Gastroesophageal sphincter (tissue), 4 donors: Measurements from ENCODE around the gene ARSD. TPM values are rescaled to one million over a fixed set of nuclear protein-coding genes. Genes with fewer than 3 reads are reported as not detected.
A peak's percentile ranks its signal among the peaks of the same experiment; 100 is the strongest.
"Not testable (repeated sequence)": the region's sequence is repeated elsewhere in the genome, so short reads cannot be mapped to it uniquely, and the experiment has no call there.

ENCODE experiments used
- ATAC-seq: fragments of 150-250 bp; one replicate; pipeline ENCODE4 v1.9.1; 2016; ENCODE audit warnings: mild to moderate bottlenecking, moderate library complexity
- H3K27ac ChIP-seq, 4 donors: fragments of 200-600 bp; sonication (generic) in 3 of 4; 1 replicate in 3 of 4; 2 replicates in 1 of 4; pipeline ENCODE4 v1.5.1; 2016 to 2019
- H3K27me3 ChIP-seq: fragments of 200-600 bp; sonication (generic); one replicate; pipeline ENCODE4 v1.5.1; 2019
- H3K36me3 ChIP-seq, 2 donors: fragments of 200-600 bp; sonication (generic); one replicate each; pipeline ENCODE4 v1.5.1; 2019; ENCODE audit warnings: control low read depth in 1 of 2
- H3K4me1 ChIP-seq, 3 donors: fragments of 200-600 bp; sonication (generic); 1 replicate in 2 of 3; 2 replicates in 1 of 3; pipeline ENCODE4 v1.5.1; 2016 to 2019; ENCODE audit warnings: control low read depth in 2 of 3
- H3K4me3 ChIP-seq, 2 donors: fragments of 200-600 bp; sonication (generic); one replicate each; pipeline ENCODE4 v1.5.1; 2019; ENCODE audit warnings: mild to moderate bottlenecking in 1 of 2, moderate library complexity in 1 of 2
- H3K9me3 ChIP-seq, 3 donors: fragments of 200-600 bp; sonication (generic); one replicate each; pipeline ENCODE4 v1.5.1; 2017 to 2019; ENCODE audit warnings: control low read depth in 2 of 3
- EP300 ChIP-seq: sonication (generic); formaldehyde crosslinking; IDR thresholded peaks from one replicate; pipeline ENCODE4 v1.6.1; 2017; ENCODE audit warnings: antibody characterized with exemption, mild to moderate bottlenecking
- POLR2A ChIP-seq, 2 donors: fragments of 450-650 bp; IDR thresholded peaks; one replicate each; pipeline ENCODE4 v1.6.1; 2017; ENCODE audit warnings: antibody characterized with exemption in 2 of 2, mild to moderate bottlenecking in 2 of 2, moderate library complexity in 1 of 2
- POLR2AphosphoS5 ChIP-seq: sonication (generic); formaldehyde crosslinking; IDR thresholded peaks from one replicate; pipeline ENCODE4 v1.6.1; 2017; ENCODE audit warnings: antibody characterized with exemption
- WGBS, 2 donors: methylation state at CpG; one replicate each; pipeline ENCODE4 v1.1.5; 2018; ENCODE audit warnings: low coverage in 1 of 2; 5-methylcytosine and 5-hydroxymethylcytosine counted together
- total RNA-seq, 4 donors: library from RNA; depleted of rRNA; stranded (reverse); fragments of >200 nt; gene quantifications; one replicate each; pipeline ENCODE4 v1.1.0, GENCODE V29; 2016
- TF ChIP-seq, protein P1 (sequence below), 4 experiments: fragments of 200-600 bp in 2 of 4; fragments of 450-650 bp in 2 of 4; sonication (generic) in 1 of 4; IDR thresholded peaks; one replicate each; pipeline ENCODE4 v1.5.1; 2017 to 2019; ENCODE audit warnings: antibody characterized with exemption in 4 of 4, mild to moderate bottlenecking in 2 of 4, moderate library complexity in 2 of 4

ARSD gene
- total RNA-seq, 4 donors from 2014 or later, result 11.5 to 20.2 (median 12.4) TPM

DNA sequence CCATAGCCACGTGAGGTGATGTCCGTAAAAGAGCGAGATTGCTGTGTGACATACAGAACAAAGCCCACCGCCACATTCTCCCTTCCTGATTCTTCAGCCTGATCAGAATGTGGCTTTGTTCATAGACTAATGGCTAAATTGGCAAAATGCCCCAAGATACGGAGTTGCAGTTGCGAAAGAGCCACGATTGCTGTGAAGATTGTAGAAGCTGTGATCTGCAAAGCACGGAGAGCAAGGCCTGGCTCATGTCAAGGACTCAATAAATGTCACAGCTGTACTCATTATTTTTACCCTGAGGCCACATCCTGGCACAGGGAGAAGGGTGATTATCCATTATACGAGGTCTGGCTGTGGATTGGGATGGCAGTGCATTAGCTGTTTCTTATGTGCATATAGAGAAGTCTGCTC, 34.2 kb downstream of the ARSD start:
- ATAC-seq, result no peak

DNA sequence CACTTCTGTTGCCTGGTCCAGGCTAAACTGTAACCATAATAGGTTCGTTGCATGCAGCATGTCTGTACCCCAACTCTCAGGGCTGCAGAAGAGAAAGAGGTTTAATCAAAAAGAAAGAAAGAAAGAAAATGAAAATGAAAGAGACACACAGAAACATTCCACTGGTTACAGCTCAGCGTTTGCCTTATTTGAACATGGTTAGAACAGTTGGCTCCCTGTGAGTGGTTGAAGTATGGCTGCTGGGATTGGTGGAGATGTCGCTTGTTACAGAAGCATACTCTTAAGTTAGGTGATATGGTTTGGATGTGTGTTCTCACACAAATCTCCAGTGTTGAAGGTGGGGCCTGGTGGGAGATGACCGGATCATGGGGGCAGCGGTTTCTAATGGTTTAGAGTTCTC, 36.3 kb downstream of the ARSD start:
- Histone ChIP-seq H3K27me3 (no peaks in the 10 kb centered on the region), H3K9me3 (no peaks in the 10 kb centered on the region), H3K4me1 (no peaks in the 10 kb centered on the region), H3K4me3 (no peak overlapping the region), H3K36me3 (no peaks in the 10 kb centered on the region), H3K27ac (no peak overlapping the region)
- ATAC-seq, result no peak
- TF ChIP-seq, protein P1, sequence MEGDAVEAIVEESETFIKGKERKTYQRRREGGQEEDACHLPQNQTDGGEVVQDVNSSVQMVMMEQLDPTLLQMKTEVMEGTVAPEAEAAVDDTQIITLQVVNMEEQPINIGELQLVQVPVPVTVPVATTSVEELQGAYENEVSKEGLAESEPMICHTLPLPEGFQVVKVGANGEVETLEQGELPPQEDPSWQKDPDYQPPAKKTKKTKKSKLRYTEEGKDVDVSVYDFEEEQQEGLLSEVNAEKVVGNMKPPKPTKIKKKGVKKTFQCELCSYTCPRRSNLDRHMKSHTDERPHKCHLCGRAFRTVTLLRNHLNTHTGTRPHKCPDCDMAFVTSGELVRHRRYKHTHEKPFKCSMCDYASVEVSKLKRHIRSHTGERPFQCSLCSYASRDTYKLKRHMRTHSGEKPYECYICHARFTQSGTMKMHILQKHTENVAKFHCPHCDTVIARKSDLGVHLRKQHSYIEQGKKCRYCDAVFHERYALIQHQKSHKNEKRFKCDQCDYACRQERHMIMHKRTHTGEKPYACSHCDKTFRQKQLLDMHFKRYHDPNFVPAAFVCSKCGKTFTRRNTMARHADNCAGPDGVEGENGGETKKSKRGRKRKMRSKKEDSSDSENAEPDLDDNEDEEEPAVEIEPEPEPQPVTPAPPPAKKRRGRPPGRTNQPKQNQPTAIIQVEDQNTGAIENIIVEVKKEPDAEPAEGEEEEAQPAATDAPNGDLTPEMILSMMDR (IDR thresholded peaks at IDR 0.05), result no peak
- TF ChIP-seq POLR2AphosphoS5, result no peak
- TF ChIP-seq POLR2A (IDR thresholded peaks at IDR 0.05), result no peak
- TF ChIP-seq EP300, result no peak
- 80 to 95% methylated on average over 3 of the region's 5 CpGs for WGBS, 2 donors

More for the DNA sequence above, 34.2 kb downstream of the ARSD start:
- H3K4me1 ChIP-seq, result no peaks in the 10 kb centered on the region
- no peaks in the 10 kb centered on the region for H3K27me3 ChIP-seq
- H3K27ac ChIP-seq, result no peak overlapping the region
- H3K4me3 ChIP-seq, result no peak overlapping the region
- TF ChIP-seq, protein P1 (IDR thresholded peaks at IDR 0.05), result no peak
- TF ChIP-seq EP300, result no peak
- peak; percentile 19 for TF ChIP-seq POLR2AphosphoS5
- H3K9me3 ChIP-seq, result no peaks in the 10 kb centered on the region
- no peaks in the 10 kb centered on the region for H3K36me3 ChIP-seq
- WGBS, 2 donors, result 49% methylated on average over 6 of the region's 9 CpGs; no CpG with 5 or more reads in 1 of the 2 donors

DNA sequence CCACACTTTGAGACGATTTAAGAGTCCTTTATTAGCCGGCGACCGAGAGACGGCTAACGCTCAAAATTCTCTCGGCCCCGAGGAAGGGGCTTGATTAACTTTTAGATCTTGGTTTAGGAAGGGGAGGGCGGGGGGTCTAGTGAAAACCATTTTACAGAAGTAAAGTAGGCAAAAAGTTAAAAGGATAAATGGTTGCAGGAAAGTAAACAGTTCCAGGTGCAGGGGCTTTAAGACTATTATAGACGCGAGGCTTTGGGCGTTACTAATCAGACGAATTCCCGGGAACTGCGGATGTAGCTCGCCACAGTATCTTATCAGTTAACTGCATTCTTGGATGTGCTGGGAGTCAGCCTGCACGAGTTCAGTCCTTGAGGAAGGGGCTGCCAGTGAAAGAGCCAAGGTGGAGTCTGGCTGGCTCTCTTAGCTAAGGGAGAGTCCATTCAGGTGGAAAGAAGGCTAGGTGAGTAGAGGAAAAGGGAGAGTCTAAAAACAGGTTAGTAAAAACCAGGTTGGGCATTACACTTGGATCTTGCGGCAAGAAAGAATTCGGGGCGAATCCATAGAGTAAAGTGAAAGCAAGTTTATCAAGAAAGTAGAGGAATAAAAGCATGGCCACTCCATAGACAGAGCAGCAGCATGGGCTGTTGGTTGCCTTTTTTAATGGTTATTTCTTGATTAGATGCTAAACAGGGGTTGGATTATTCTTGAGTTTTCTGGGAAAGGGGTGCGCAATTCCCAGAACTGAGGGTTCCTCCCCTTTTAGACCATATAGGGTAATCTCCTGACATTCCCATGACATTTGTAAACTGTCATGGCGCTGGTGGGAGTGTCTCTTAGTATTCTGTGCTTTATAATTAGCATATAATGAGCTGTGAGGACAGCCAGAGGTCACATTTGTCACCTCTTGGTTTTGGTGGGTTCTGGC, 38.3 kb downstream of the ARSD start:
- 57 to 93% methylated on average over 2 to 3 of the region's 22 CpGs for WGBS, 2 donors
- H3K9me3 ChIP-seq, H3K36me3 ChIP-seq, H3K4me3 ChIP-seq, H3K4me1 ChIP-seq, H3K27me3 ChIP-seq, ATAC-seq, H3K27ac ChIP-seq: not testable (repeated sequence)

DNA sequence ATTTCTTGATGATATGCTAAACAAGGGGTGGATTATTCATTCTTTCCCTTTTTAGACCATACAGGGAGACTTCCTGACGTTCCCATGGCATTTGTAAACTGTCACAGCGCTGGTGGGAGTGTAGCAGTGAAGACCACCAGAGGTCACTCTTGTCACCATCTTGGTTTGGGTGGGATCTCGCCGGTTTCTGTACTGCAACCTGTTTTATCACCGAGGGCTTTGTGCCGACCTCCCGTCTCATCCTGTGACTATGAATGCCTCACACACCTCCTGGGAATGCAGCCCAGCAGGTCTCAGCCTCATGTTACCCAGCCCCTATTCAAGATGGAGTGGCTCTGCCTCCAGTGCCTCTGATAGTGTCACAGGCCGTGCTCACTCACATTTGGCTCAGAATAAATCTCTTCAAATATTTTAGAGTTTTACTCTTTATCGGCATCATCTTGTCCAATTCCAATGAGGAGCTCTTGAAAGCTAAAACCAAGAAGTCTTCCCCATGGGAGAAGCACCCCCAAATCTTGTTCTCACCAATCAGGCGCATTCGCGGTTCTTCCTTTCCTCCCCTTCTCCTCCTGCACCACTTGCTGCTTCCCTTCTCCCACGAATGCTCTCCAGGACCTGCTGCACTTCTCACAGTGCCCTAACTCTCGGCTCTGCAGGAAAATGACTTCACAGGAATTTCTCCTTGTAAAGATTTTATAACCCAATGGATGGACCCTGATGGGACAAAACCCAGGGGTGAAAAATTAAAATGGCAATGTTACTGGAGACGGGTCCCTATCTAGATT, 39.2 kb downstream of the ARSD start:
- H3K27me3 ChIP-seq, ATAC-seq, H3K36me3 ChIP-seq, H3K9me3 ChIP-seq, H3K4me1 ChIP-seq: not testable (repeated sequence)
- 27 to 29% methylated on average over 3 to 4 of the region's 15 CpGs for WGBS, 2 donors
- H3K27ac ChIP-seq, result peak overlapping the region in 1 of 4 donors; percentile 25
- H3K4me3 ChIP-seq, result peak overlapping the region; percentile 47 to 59
- TF ChIP-seq, protein P1 (IDR thresholded peaks at IDR 0.05), result peak in 1 of 4 experiments; percentile 42

DNA sequence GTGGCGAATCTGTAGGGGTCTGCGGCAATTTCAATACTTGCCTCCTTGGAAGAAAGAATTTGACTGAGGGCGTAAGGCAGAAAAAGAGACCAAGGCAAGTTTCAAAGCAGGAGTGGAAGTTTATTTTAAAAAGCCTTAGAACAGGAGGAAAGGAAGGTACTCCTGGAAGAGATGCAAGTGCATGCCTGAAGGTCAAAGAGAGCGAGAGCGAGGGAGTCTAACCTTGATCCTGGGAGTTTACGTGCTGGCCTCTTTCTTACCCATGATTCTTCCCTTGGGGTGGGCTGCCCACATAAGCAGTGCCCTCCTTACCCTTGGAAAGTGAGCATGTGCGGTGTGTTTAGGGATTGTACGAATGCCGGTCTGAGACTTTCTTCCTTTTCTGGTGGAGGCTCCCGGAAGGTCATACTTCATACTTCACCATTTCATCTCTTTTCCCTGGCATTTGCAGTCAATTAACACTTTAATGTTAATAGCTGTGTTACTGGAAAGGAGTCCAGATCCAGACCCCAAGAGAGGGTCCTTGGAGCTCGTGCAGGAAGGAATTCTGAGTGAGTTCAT, 40.0 kb downstream of the ARSD start:
- H3K27me3 ChIP-seq, result no peaks in the 10 kb centered on the region
- peak overlapping the region in 1 of 4 donors; percentile 25 for H3K27ac ChIP-seq
- ATAC-seq, result no peak
- 22 to 23% methylated on average over 9 of the region's 11 CpGs for WGBS, 2 donors
- H3K4me3 ChIP-seq, result peak overlapping the region; percentile 47 to 59
- no peaks in the 10 kb centered on the region for H3K9me3 ChIP-seq
- TF ChIP-seq POLR2AphosphoS5, result no peak
- no peaks in the 10 kb centered on the region for H3K36me3 ChIP-seq
- H3K4me1 ChIP-seq, result no peaks in the 10 kb centered on the region
